H1 (cell line): Measurements from ENCODE around the gene SLC51B. TPM values are rescaled to one million over a fixed set of nuclear protein-coding genes. Genes with fewer than 3 reads are reported as not detected.
A peak's percentile ranks its signal among the peaks of the same experiment; 100 is the strongest.

Source experiments
- CTCF ChIA-PET: fragments of 300-600 bp; sonication (Branson Sonifier 250); formaldehyde crosslinking; loops from one replicate; lab custom pipeline; 2021; ENCODE audit not compliant: partially characterized antibody; lab: Charles Lee
- POLR2A ChIA-PET: fragments of 300-600 bp; sonication (Branson Sonifier 250); formaldehyde crosslinking; loops from one replicate; lab custom pipeline; 2021; ENCODE audit warnings: inconsistent platforms; ENCODE audit not compliant: partially characterized antibody; lab: Charles Lee
- DNase-seq, 2 experiments: peaks; one replicate each; pipeline versions ENCODE4 v3.0.0 to v3.0.0-alpha.2; 2010 to 2022; ENCODE audit warnings: low spot score in 2 of 2, low read depth in 1 of 2, mixed read lengths in 1 of 2
- FAIRE-seq: peaks from 2 replicates; lab custom pipeline; 2011; peaks lifted over from hg19 to GRCh38; lab: Jason Lieb, UNC
- H2AFZ ChIP-seq: 2 replicates; pipeline ENCODE4 v1.8.1; 2012; ENCODE audit warnings: low read length, inconsistent platforms
- H2AK5ac ChIP-seq: 2 replicates; pipeline ENCODE4 v1.6.1; 2013; ENCODE audit warnings: low read depth, low read length
- H2BK120ac ChIP-seq: replicated peaks from 2 replicates; pipeline ENCODE3; 2013; ENCODE audit warnings: low read depth, low read length, inconsistent platforms
- H2BK12ac ChIP-seq: 2 replicates; pipeline ENCODE4 v1.6.1; 2013; ENCODE audit warnings: low read depth, low read length
- H2BK15ac ChIP-seq: 2 replicates; pipeline ENCODE4 v1.6.1; 2013; ENCODE audit warnings: low read length
- H2BK20ac ChIP-seq: 2 replicates; pipeline ENCODE4 v1.6.1; 2013; ENCODE audit warnings: low read length
- H2BK5ac ChIP-seq: 2 replicates; pipeline ENCODE4 v1.6.1; 2013; ENCODE audit warnings: low read depth, low read length
- H3K14ac ChIP-seq: 2 replicates; pipeline ENCODE4 v1.6.1; 2013; ENCODE audit warnings: inconsistent platforms; ENCODE audit not compliant: insufficient read length
- H3K18ac ChIP-seq: 2 replicates; pipeline ENCODE4 v1.6.1; 2013; ENCODE audit warnings: low read length; ENCODE audit errors: extremely low read depth
- H3K23ac ChIP-seq: 2 replicates; pipeline ENCODE4 v1.6.1; 2013; ENCODE audit warnings: inconsistent platforms; ENCODE audit not compliant: insufficient read length
- H3K23me2 ChIP-seq: 2 replicates; pipeline ENCODE4 v1.6.1; 2013; ENCODE audit warnings: low read depth, low read length
- H3K27ac ChIP-seq: 2 replicates; pipeline ENCODE4 v1.6.1; 2011; ENCODE audit warnings: low read depth, low read length, inconsistent platforms
- H3K27me3 ChIP-seq, 4 experiments: replicated peaks in 1 of 4; 1 replicate in 1 of 4; 2 replicates in 3 of 4; pipeline versions ENCODE4 v1.6.1 to v1.8.1; 2011 to 2013; ENCODE audit warnings: low read length in 3 of 4, mild to moderate bottlenecking in 3 of 4, inconsistent platforms in 2 of 4, mixed read lengths in 2 of 4, moderate library complexity in 1 of 4; ENCODE audit not compliant: control insufficient read depth in 3 of 4, insufficient read depth in 3 of 4; ENCODE audit errors: extremely low read depth in 1 of 4
- H3K36me3 ChIP-seq, 4 experiments: 2 replicates each; pipeline versions ENCODE4 v1.6.1 to v1.8.1; 2011 to 2013; ENCODE audit warnings: mild to moderate bottlenecking in 4 of 4, low read length in 3 of 4, moderate library complexity in 2 of 4, control low read depth in 1 of 4, inconsistent platforms in 1 of 4; ENCODE audit not compliant: insufficient read depth in 4 of 4, control insufficient read depth in 2 of 4
- H3K4ac ChIP-seq: replicated peaks from 2 replicates; pipeline ENCODE3; 2013; ENCODE audit warnings: low read length, low read depth, mixed read lengths, inconsistent platforms; ENCODE audit not compliant: insufficient read length
- H3K4me1 ChIP-seq, 4 experiments: replicated peaks in 1 of 4; 1 replicate in 1 of 4; 2 replicates in 3 of 4; pipeline versions ENCODE4 v1.6.1 to v1.8.1; 2011 to 2013; ENCODE audit warnings: low read length in 3 of 4, inconsistent platforms in 2 of 4, mixed read lengths in 1 of 4; ENCODE audit not compliant: insufficient read depth in 4 of 4, control insufficient read depth in 3 of 4
- H3K4me2 ChIP-seq, 2 experiments: 2 replicates each; pipeline versions ENCODE4 v1.6.1 to v1.8.1; 2011 to 2013; ENCODE audit warnings: low read depth in 2 of 2, low read length in 2 of 2, control low read depth in 1 of 2, inconsistent platforms in 1 of 2, mild to moderate bottlenecking in 1 of 2; ENCODE audit not compliant: insufficient read depth in 1 of 2
- H3K4me3 ChIP-seq, 4 experiments: fragments of 200-600, 300-600 bp in 1 of 4; sonication (generic), shearing (Covaris generic), sonication (Bioruptor Twin) in 1 of 4; 2 replicates each; pipeline versions ENCODE4 v1.5.1 to v1.8.1; 2011 to 2016; ENCODE audit warnings: low read length in 4 of 4, low read depth in 3 of 4, control low read depth in 2 of 4, inconsistent platforms in 2 of 4, mild to moderate bottlenecking in 2 of 4, mixed read lengths in 1 of 4, moderate library complexity in 1 of 4; ENCODE audit not compliant: insufficient read depth in 2 of 4; ENCODE audit errors: extremely low read depth in 1 of 4
- H3K56ac ChIP-seq: replicated peaks from 2 replicates; pipeline ENCODE3; 2013; ENCODE audit warnings: low read depth, mild to moderate bottlenecking, mixed read lengths, low read length, inconsistent platforms; ENCODE audit not compliant: insufficient read length
- H3K79me1 ChIP-seq: 2 replicates; pipeline ENCODE4 v1.6.1; 2013; ENCODE audit warnings: low read depth, low read length, control low read depth
- H3K79me2 ChIP-seq, 2 experiments: 2 replicates each; pipeline versions ENCODE4 v1.6.1 to v1.8.1; 2012 to 2013; ENCODE audit warnings: low read length in 2 of 2, mild to moderate bottlenecking in 2 of 2, inconsistent platforms in 1 of 2; ENCODE audit not compliant: insufficient read depth in 2 of 2, control insufficient read depth in 1 of 2
- H3K9ac ChIP-seq, 4 experiments: replicated peaks in 1 of 4; 1 replicate in 1 of 4; 2 replicates in 3 of 4; pipeline versions ENCODE4 v1.6.1 to v1.8.1; 2011 to 2013; ENCODE audit warnings: low read depth in 3 of 4, low read length in 3 of 4, control low read depth in 2 of 4, mild to moderate bottlenecking in 2 of 4, moderate library complexity in 2 of 4, inconsistent platforms in 1 of 4; ENCODE audit errors: extremely low read depth in 1 of 4
- H3K9me3 ChIP-seq, 2 experiments: 2 replicates each; pipeline versions ENCODE4 v1.6.1 to v1.8.1; 2012 to 2013; ENCODE audit warnings: mild to moderate bottlenecking in 2 of 2, moderate library complexity in 2 of 2, control low read depth in 1 of 2, inconsistent platforms in 1 of 2, low read depth in 1 of 2, low read length in 1 of 2, mixed read lengths in 1 of 2; ENCODE audit not compliant: insufficient read depth in 2 of 2
- H4K20me1 ChIP-seq, 2 experiments: replicated peaks in 1 of 2; 2 replicates each; pipeline versions ENCODE3 to v1.8.1; 2011 to 2013; ENCODE audit warnings: inconsistent platforms in 2 of 2, low read length in 2 of 2, mild to moderate bottlenecking in 1 of 2; ENCODE audit not compliant: insufficient read depth in 2 of 2, control insufficient read depth in 1 of 2
- H4K5ac ChIP-seq: 2 replicates; pipeline ENCODE4 v1.6.1; 2013; ENCODE audit warnings: low read length, low read depth, mixed read lengths, inconsistent platforms; ENCODE audit not compliant: insufficient read length
- H4K8ac ChIP-seq: 2 replicates; pipeline ENCODE4 v1.8.0; 2013; ENCODE audit warnings: mild to moderate bottlenecking, moderate library complexity, low read length, inconsistent platforms; ENCODE audit not compliant: insufficient read depth; ENCODE audit errors: extremely low read depth
- H4K91ac ChIP-seq: replicated peaks from 2 replicates; pipeline ENCODE3; 2013; ENCODE audit warnings: low read length, mixed read lengths, inconsistent platforms; ENCODE audit not compliant: insufficient read length
- CBX5 ChIP-seq: fragments of 300-800, 300-1000 bp; sonication (generic); IDR thresholded peaks from 2 replicates; pipeline ENCODE4 v1.7.1; 2016; ENCODE audit warnings: antibody characterized with exemption, low read length, low read depth
- CTCF ChIP-seq, 3 experiments: IDR thresholded peaks; 1 replicate in 2 of 3; 2 replicates in 1 of 3; pipeline versions ENCODE4 v1.5.1 to v1.6.1; 2011; ENCODE audit warnings: low read length in 3 of 3, mild to moderate bottlenecking in 3 of 3, inconsistent platforms in 2 of 3, low read depth in 1 of 3, moderate library complexity in 1 of 3; ENCODE audit not compliant: insufficient read depth in 1 of 3; ENCODE audit errors: control extremely low read depth in 1 of 3
- JUND ChIP-seq: IDR thresholded peaks from 2 replicates; pipeline ENCODE4 v1.6.1; 2011; ENCODE audit warnings: mild to moderate bottlenecking, improper control_type of control experiment, low read length
- RAD21 ChIP-seq, 2 experiments: IDR thresholded peaks in 1 of 2; conservative IDR thresholded peaks in 1 of 2; 2 replicates each; pipeline ENCODE4 v1.6.1; 2011; ENCODE audit warnings: low read depth in 2 of 2, low read length in 2 of 2, improper control_type of control experiment in 1 of 2, inconsistent platforms in 1 of 2, mild to moderate bottlenecking in 1 of 2, moderate library complexity in 1 of 2
- WGBS, 2 experiments: shearing (Covaris generic) in 1 of 2; methylation state at CpG; one replicate each; pipeline versions ENCODE4 v1.1.6 to v1.1.7; 2013 to 2015; ENCODE audit warnings: low lambda C conversion rate in 2 of 2, mixed read lengths in 2 of 2, inconsistent platforms in 1 of 2, low coverage in 1 of 2, missing lambda C conversion rate in 1 of 2; ENCODE audit not compliant: insufficient replicate concordance in 2 of 2, insufficient coverage in 1 of 2, insufficient read length in 1 of 2; ENCODE audit errors: extremely low coverage in 1 of 2, missing lambda C conversion rate in 1 of 2; 5-methylcytosine and 5-hydroxymethylcytosine counted together
- polyA plus RNA-seq, 7 experiments: library from polyadenylated mRNA; depleted of rRNA in 3 of 7; stranded (reverse) in 5 of 7; unstranded in 2 of 7; fragments of >200 nt in 5 of 7; fragments of 200-250 nt in 2 of 7; gene quantifications; 1 replicate in 5 of 7; 2 replicates in 1 of 7; 4 replicates in 1 of 7; pipeline versions ENCODE4 v1.2.1 to v1.2.3, GENCODE V29; 2011 to 2013; ENCODE audit warnings: missing spikeins in 2 of 7, mixed read lengths in 2 of 7
- total RNA-seq: library from RNA; stranded (reverse); fragmentation: NEBNext Ultra II Directional; extraction: Animal tissue kit (Norgen Biotek cat#: 25700); gene quantifications from 2 replicates; pipeline ENCODE4 v1.2.1, GENCODE V29; 2021

The SLC51B gene
- total and polyA plus RNA-seq, 2 of the 8 experiments (the other 6 are each of a cell fraction or from before 2014, with no cell fraction given): not detected

- Histone ChIP-seq H3K18ac (peak overlapping the region; percentile 26; the same call in 1 of the 2 replicates), H2BK5ac (no peak overlapping the region; the same call in 1 of the 2 replicates), H3K79me2 (no peaks in the 10 kb centered on the region), H3K4me1 (peaks cover 15 to 32% (median 23%) of the 10 kb centered on the region in 4 experiments), H3K9ac (no peak overlapping the region), H4K5ac (no peak overlapping the region), H2BK20ac (no peak overlapping the region; the same call in 1 of the 2 replicates), H2AFZ (no peak overlapping the region), H3K79me1 (no peaks in the 10 kb centered on the region), H3K23ac (no peak overlapping the region), H3K14ac (no peak overlapping the region), H2BK120ac (no peak overlapping the region), H2BK15ac (no peak overlapping the region), H3K23me2 (no peaks in the 10 kb centered on the region; the same call in 1 of the 2 replicates), H4K91ac (no peak overlapping the region), H3K4me3 (no peak overlapping the region), H3K36me3 (no peaks in the 10 kb centered on the region), H3K4ac (peak overlapping the region; percentile 11), H4K20me1 (no peaks in the 10 kb centered on the region), H3K27me3 (peaks cover 0 to 7% (median 2%) of the 10 kb centered on the region in 4 experiments; a peak in 5 of 7 replicates), H2AK5ac (no peak overlapping the region)
- 89% methylated on average over 6 of the region's 6 CpGs; no CpG with 5 or more reads in 1 of the 2 experiments for WGBS, 2 experiments
- peak; percentile 47 to 62 for TF ChIP-seq RAD21 (IDR thresholded peaks at IDR 0.05 in 1 of 2, conservative IDR thresholded peaks at IDR 0.05 in 1 of 2; ENCODE audit: low read depth in 2 of 2, low read length in 2 of 2)
- TF ChIP-seq CTCF (IDR thresholded peaks at IDR 0.05; ENCODE audit: control extremely low read depth in 1 of 3, insufficient read depth in 1 of 3, low read depth in 1 of 3, low read length in 3 of 3): peak; percentile 68 to 87 (median 82)
- no peak for TF ChIP-seq JUND
- TF ChIP-seq CBX5: no peak
- TF ChIP-seq, all 59 proteins: peak for 2
- DNase-seq: peak in 1 of 2 experiments; percentile 77
- ChIA-PET POLR2A (interaction anchor here (1.6 to 14.5 kb wide), 4 partner anchors 9 to 19 kb away, joined by 4 to 93 read pairs (median 13); partner anchors contain the start of genes KBTBD13 and RASL12), CTCF (interaction anchor here (0.7 to 32.9 kb wide), 15 partner anchors 9 to 323 kb away, joined by 3 to 1213 read pairs (median 5); partner anchors contain the start of genes KBTBD13, RASL12 and SLC51B)
- H3K56ac ChIP-seq: no peak overlapping the region
- no peak overlapping the region for H3K4me2 ChIP-seq
- H3K27ac ChIP-seq: no peak overlapping the region
- peak overlapping the region; percentile 97; the same call in 1 of the 2 replicates for H2BK12ac ChIP-seq
- H3K9me3 ChIP-seq: no peaks in the 10 kb centered on the region
- H4K8ac ChIP-seq: no peak overlapping the region
- FAIRE-seq: peak; percentile 28
Measured at GRCh38 chr15:65085990-65086679, 40.9 kb downstream of the SLC51B start.
